ENCODE data around the gene CNNM4. TPM values are rescaled to one million over a fixed set of nuclear protein-coding genes. Genes with fewer than 3 reads are reported as not detected.

CNNM4 gene
- total and polyA plus RNA-seq, 4 donors, result 0.82 to 2.3 (median 2.1) TPM

GRCh38 chr2:96798733-96799622 lies 38.3 kb downstream of the CNNM4 start:
- Histone ChIP-seq H3K27ac (ENCODE audit: low read depth in 1 of 2, low read length in 2 of 2) (no peak overlapping the region), H3K27me3 (ENCODE audit: control insufficient read depth in 4 of 4, insufficient read depth in 4 of 4, low read length in 3 of 4) (no peaks in the 10 kb centered on the region), H3K9ac (ENCODE audit: low read depth in 1 of 2, low read length in 2 of 2) (no peak overlapping the region), H3K4me3 (ENCODE audit: low read depth in 1 of 3, low read length in 3 of 3) (no peak overlapping the region), H3K4me1 (ENCODE audit: control insufficient read depth in 4 of 4, insufficient read depth in 4 of 4, low read length in 3 of 4) (peaks cover 0 to 5% (median 4%) of the 10 kb centered on the region in 4 donors), H3K36me3 (ENCODE audit: control insufficient read depth in 4 of 4, insufficient read depth in 3 of 4, low read depth in 1 of 4, low read length in 3 of 4) (peaks cover 0 to 11% (median 2%) of the 10 kb centered on the region in 4 donors), H3K9me3 (ENCODE audit: control insufficient read depth in 4 of 4, low read length in 3 of 4) (no peaks in the 10 kb centered on the region)
- TF ChIP-seq GABPA (IDR thresholded peaks at IDR 0.05 in 1 of 2, conservative IDR thresholded peaks at IDR 0.05 in 1 of 2) (no peak), ZBTB33 (IDR thresholded peaks at IDR 0.05) (no peak), FOXA2 (IDR thresholded peaks at IDR 0.05) (no peak), FOXA1 (IDR thresholded peaks at IDR 0.05) (no peak), RAD21 (IDR thresholded peaks at IDR 0.05) (no peak)
- TF ChIP-seq, protein P1, sequence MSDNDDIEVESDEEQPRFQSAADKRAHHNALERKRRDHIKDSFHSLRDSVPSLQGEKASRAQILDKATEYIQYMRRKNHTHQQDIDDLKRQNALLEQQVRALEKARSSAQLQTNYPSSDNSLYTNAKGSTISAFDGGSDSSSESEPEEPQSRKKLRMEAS (IDR thresholded peaks at IDR 0.05), result no peak
- WGBS, result 94% methylated on average over 23 of the region's 23 CpGs
- no peak for DNase-seq (ENCODE audit: low spot score)

- no peak overlapping the region for H3K4me3 ChIP-seq (ENCODE audit: low read depth in 1 of 3, low read length in 3 of 3)
- TF ChIP-seq, protein P2, sequence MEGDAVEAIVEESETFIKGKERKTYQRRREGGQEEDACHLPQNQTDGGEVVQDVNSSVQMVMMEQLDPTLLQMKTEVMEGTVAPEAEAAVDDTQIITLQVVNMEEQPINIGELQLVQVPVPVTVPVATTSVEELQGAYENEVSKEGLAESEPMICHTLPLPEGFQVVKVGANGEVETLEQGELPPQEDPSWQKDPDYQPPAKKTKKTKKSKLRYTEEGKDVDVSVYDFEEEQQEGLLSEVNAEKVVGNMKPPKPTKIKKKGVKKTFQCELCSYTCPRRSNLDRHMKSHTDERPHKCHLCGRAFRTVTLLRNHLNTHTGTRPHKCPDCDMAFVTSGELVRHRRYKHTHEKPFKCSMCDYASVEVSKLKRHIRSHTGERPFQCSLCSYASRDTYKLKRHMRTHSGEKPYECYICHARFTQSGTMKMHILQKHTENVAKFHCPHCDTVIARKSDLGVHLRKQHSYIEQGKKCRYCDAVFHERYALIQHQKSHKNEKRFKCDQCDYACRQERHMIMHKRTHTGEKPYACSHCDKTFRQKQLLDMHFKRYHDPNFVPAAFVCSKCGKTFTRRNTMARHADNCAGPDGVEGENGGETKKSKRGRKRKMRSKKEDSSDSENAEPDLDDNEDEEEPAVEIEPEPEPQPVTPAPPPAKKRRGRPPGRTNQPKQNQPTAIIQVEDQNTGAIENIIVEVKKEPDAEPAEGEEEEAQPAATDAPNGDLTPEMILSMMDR (IDR thresholded peaks at IDR 0.05; ENCODE audit: low read depth, low read length, missing input control), result no peak
- TF ChIP-seq ZBTB33 (IDR thresholded peaks at IDR 0.05), result no peak
- TF ChIP-seq HNF4A (conservative IDR thresholded peaks at IDR 0.05), result no peak
- no peak for TF ChIP-seq RAD21 (IDR thresholded peaks at IDR 0.05)
- no peak for TF ChIP-seq RXRA (IDR thresholded peaks at IDR 0.05)
- no peak for TF ChIP-seq FOXA2 (IDR thresholded peaks at IDR 0.05)
- TF ChIP-seq, protein P3, sequence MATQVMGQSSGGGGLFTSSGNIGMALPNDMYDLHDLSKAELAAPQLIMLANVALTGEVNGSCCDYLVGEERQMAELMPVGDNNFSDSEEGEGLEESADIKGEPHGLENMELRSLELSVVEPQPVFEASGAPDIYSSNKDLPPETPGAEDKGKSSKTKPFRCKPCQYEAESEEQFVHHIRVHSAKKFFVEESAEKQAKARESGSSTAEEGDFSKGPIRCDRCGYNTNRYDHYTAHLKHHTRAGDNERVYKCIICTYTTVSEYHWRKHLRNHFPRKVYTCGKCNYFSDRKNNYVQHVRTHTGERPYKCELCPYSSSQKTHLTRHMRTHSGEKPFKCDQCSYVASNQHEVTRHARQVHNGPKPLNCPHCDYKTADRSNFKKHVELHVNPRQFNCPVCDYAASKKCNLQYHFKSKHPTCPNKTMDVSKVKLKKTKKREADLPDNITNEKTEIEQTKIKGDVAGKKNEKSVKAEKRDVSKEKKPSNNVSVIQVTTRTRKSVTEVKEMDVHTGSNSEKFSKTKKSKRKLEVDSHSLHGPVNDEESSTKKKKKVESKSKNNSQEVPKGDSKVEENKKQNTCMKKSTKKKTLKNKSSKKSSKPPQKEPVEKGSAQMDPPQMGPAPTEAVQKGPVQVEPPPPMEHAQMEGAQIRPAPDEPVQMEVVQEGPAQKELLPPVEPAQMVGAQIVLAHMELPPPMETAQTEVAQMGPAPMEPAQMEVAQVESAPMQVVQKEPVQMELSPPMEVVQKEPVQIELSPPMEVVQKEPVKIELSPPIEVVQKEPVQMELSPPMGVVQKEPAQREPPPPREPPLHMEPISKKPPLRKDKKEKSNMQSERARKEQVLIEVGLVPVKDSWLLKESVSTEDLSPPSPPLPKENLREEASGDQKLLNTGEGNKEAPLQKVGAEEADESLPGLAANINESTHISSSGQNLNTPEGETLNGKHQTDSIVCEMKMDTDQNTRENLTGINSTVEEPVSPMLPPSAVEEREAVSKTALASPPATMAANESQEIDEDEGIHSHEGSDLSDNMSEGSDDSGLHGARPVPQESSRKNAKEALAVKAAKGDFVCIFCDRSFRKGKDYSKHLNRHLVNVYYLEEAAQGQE (IDR thresholded peaks at IDR 0.05), result no peak
- no peak for TF ChIP-seq JUND (IDR thresholded peaks at IDR 0.05)
- peaks cover 0 to 5% (median 4%) of the 10 kb centered on the region in 4 donors for H3K4me1 ChIP-seq (ENCODE audit: control insufficient read depth in 4 of 4, insufficient read depth in 4 of 4, low read length in 3 of 4)
- no peak overlapping the region for H3K9ac ChIP-seq (ENCODE audit: low read depth in 1 of 2, low read length in 2 of 2)
- H3K27ac ChIP-seq (ENCODE audit: low read depth in 1 of 2, low read length in 2 of 2), result no peak overlapping the region
- 96% methylated on average over 8 of the region's 8 CpGs for WGBS
- H3K36me3 ChIP-seq (ENCODE audit: control insufficient read depth in 4 of 4, insufficient read depth in 3 of 4, low read depth in 1 of 4, low read length in 3 of 4), result peaks cover 0 to 11% (median 2%) of the 10 kb centered on the region in 4 donors
- H3K9me3 ChIP-seq (ENCODE audit: control insufficient read depth in 4 of 4, low read length in 3 of 4), result no peaks in the 10 kb centered on the region
- no peak for DNase-seq (ENCODE audit: low spot score)
- H3K27me3 ChIP-seq (ENCODE audit: control insufficient read depth in 4 of 4, insufficient read depth in 4 of 4, low read length in 3 of 4), result no peaks in the 10 kb centered on the region
Observed at GRCh38 chr2:96799623-96799935, 38.9 kb downstream of the CNNM4 start.
